ENCODE results near the gene SOX8. TPM values are rescaled to one million over a fixed set of nuclear protein-coding genes. Genes with fewer than 3 reads are reported as not detected.

The SOX8 gene
- total and polyA plus RNA-seq, 2 donors (not counting 1 experiment from before 2014, with no cell fraction given), result 0.03 TPM; not detected in 1

- H3K27ac ChIP-seq (ENCODE audit: insufficient read depth, low read length), result no peak overlapping the region
- no peak for DNase-seq (ENCODE audit: low read depth in 2 of 2)
- no peak overlapping the region for H3K4me2 ChIP-seq (ENCODE audit: extremely low read depth, insufficient read depth, low read length)
- no peaks in the 10 kb centered on the region for H3K36me3 ChIP-seq (ENCODE audit: control insufficient read depth, insufficient read depth, low read length)
- H3K79me2 ChIP-seq (ENCODE audit: control insufficient read depth, insufficient read depth, low read length), result no peaks in the 10 kb centered on the region
- H3K9ac ChIP-seq (ENCODE audit: insufficient read depth, low read length), result no peak overlapping the region
- no peaks in the 10 kb centered on the region for H3K9me3 ChIP-seq (ENCODE audit: control insufficient read depth, insufficient read depth, low read depth, low read length)
- H3K27me3 ChIP-seq (ENCODE audit: control insufficient read depth, insufficient read depth, low read length), result peaks cover 17% of the 10 kb centered on the region
- H3K4me1 ChIP-seq (ENCODE audit: control insufficient read depth, extremely low read depth, insufficient read depth, low read length), result no peaks in the 10 kb centered on the region
- H3K4me3 ChIP-seq (replicated peaks in 1 of 4; ENCODE audit: control extremely low read depth in 1 of 4, insufficient read depth in 1 of 4, low read depth in 3 of 4, low read length in 4 of 4), result no peak overlapping the region
- H2AFZ ChIP-seq (ENCODE audit: low read length), result no peak overlapping the region
- TF ChIP-seq, protein P1, sequence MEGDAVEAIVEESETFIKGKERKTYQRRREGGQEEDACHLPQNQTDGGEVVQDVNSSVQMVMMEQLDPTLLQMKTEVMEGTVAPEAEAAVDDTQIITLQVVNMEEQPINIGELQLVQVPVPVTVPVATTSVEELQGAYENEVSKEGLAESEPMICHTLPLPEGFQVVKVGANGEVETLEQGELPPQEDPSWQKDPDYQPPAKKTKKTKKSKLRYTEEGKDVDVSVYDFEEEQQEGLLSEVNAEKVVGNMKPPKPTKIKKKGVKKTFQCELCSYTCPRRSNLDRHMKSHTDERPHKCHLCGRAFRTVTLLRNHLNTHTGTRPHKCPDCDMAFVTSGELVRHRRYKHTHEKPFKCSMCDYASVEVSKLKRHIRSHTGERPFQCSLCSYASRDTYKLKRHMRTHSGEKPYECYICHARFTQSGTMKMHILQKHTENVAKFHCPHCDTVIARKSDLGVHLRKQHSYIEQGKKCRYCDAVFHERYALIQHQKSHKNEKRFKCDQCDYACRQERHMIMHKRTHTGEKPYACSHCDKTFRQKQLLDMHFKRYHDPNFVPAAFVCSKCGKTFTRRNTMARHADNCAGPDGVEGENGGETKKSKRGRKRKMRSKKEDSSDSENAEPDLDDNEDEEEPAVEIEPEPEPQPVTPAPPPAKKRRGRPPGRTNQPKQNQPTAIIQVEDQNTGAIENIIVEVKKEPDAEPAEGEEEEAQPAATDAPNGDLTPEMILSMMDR (conservative IDR thresholded peaks at IDR 0.05 in 1 of 2, IDR thresholded peaks at IDR 0.05 in 1 of 2; ENCODE audit: low read depth in 1 of 2, low read length in 2 of 2), result no peak
- no peak for TF ChIP-seq EZH2 (IDR thresholded peaks at IDR 0.05; ENCODE audit: low read length, missing control alignments)
- H4K20me1 ChIP-seq (ENCODE audit: control insufficient read depth, extremely low read depth, insufficient read depth, low read length), result no peaks in the 10 kb centered on the region
Observed at GRCh38 chr16:975291-975690, 6.3 kb upstream of the SOX8 start.

GRCh38 chr16:976389-976931 lies 5.1 kb upstream of the SOX8 start:
- no peak overlapping the region for H2AFZ ChIP-seq (ENCODE audit: low read length)
- no peak overlapping the region for H3K9ac ChIP-seq (ENCODE audit: insufficient read depth, low read length)
- no peaks in the 10 kb centered on the region for H4K20me1 ChIP-seq (ENCODE audit: control insufficient read depth, extremely low read depth, insufficient read depth, low read length)
- no peak overlapping the region for H3K4me2 ChIP-seq (ENCODE audit: extremely low read depth, insufficient read depth, low read length)
- H3K27me3 ChIP-seq (ENCODE audit: control insufficient read depth, insufficient read depth, low read length), result peaks cover 25% of the 10 kb centered on the region
- TF ChIP-seq EZH2 (IDR thresholded peaks at IDR 0.05; ENCODE audit: low read length, missing control alignments), result no peak
- TF ChIP-seq, protein P1 (conservative IDR thresholded peaks at IDR 0.05 in 1 of 2, IDR thresholded peaks at IDR 0.05 in 1 of 2; ENCODE audit: low read depth in 1 of 2, low read length in 2 of 2), result no peak
- H3K79me2 ChIP-seq (ENCODE audit: control insufficient read depth, insufficient read depth, low read length), result no peaks in the 10 kb centered on the region
- no peak overlapping the region for H3K27ac ChIP-seq (ENCODE audit: insufficient read depth, low read length)
- no peak for DNase-seq (ENCODE audit: low read depth in 2 of 2)
- H3K4me3 ChIP-seq (replicated peaks in 1 of 4; ENCODE audit: control extremely low read depth in 1 of 4, insufficient read depth in 1 of 4, low read depth in 3 of 4, low read length in 4 of 4), result no peak overlapping the region
- no peaks in the 10 kb centered on the region for H3K36me3 ChIP-seq (ENCODE audit: control insufficient read depth, insufficient read depth, low read length)
- H3K9me3 ChIP-seq (ENCODE audit: control insufficient read depth, insufficient read depth, low read depth, low read length), result no peaks in the 10 kb centered on the region
- no peaks in the 10 kb centered on the region for H3K4me1 ChIP-seq (ENCODE audit: control insufficient read depth, extremely low read depth, insufficient read depth, low read length)

DNA sequence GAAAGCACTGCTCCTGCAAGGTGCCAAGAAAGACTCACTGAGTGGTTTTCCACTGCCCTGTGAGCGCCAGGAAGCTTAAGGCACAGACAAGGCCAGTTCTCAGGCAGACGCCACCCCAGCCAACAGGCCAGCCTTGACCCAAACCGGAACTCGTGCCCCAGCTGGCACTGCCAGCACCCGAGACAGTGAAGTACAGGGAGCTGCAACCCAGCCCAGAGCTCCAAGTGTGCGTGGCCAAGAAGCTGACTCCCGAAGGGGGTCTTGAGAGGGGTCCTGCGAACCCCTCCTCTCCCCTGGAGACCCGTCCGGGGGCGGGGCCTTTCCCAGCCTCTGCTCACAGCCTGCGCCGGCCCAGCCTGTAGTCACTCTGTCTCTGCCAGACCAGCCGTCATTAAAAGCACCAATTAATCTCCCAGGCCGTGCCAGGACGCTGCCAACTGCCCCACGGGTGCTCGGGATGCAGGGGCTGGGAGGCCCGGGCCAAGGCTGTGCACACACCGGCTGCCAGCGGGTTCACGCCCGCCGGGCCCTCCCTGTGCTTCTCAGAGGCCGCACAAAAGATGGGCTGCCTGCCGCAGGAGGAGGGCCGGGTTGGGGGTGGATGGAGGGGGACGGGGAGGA lies 4.4 kb upstream of the SOX8 start:
- Histone ChIP-seq H4K20me1 (ENCODE audit: control insufficient read depth, extremely low read depth, insufficient read depth, low read length) (no peaks in the 10 kb centered on the region), H3K9ac (ENCODE audit: insufficient read depth, low read length) (no peak overlapping the region), H3K4me2 (ENCODE audit: extremely low read depth, insufficient read depth, low read length) (no peak overlapping the region), H3K27me3 (ENCODE audit: control insufficient read depth, insufficient read depth, low read length) (peaks cover 27% of the 10 kb centered on the region), H3K4me3 (replicated peaks in 1 of 4; ENCODE audit: control extremely low read depth in 1 of 4, insufficient read depth in 1 of 4, low read depth in 3 of 4, low read length in 4 of 4) (no peak overlapping the region), H3K79me2 (ENCODE audit: control insufficient read depth, insufficient read depth, low read length) (no peaks in the 10 kb centered on the region), H3K9me3 (ENCODE audit: control insufficient read depth, insufficient read depth, low read depth, low read length) (no peaks in the 10 kb centered on the region), H3K36me3 (ENCODE audit: control insufficient read depth, insufficient read depth, low read length) (no peaks in the 10 kb centered on the region), H2AFZ (ENCODE audit: low read length) (no peak overlapping the region), H3K4me1 (ENCODE audit: control insufficient read depth, extremely low read depth, insufficient read depth, low read length) (no peaks in the 10 kb centered on the region), H3K27ac (ENCODE audit: insufficient read depth, low read length) (no peak overlapping the region)
- no peak for TF ChIP-seq EZH2 (IDR thresholded peaks at IDR 0.05; ENCODE audit: low read length, missing control alignments)
- TF ChIP-seq, protein P1 (conservative IDR thresholded peaks at IDR 0.05 in 1 of 2, IDR thresholded peaks at IDR 0.05 in 1 of 2; ENCODE audit: low read depth in 1 of 2, low read length in 2 of 2), result no peak
- DNase-seq (ENCODE audit: low read depth in 2 of 2), result no peak

All from fibroblast of lung (primary cell).